LNCaP clone FGC (cell line): ENCODE results near the gene TTC22.

Source experiments
- DNase-seq: peaks from one replicate; pipeline ENCODE4 v3.0.0-alpha.2; 2011; ENCODE audit warnings: low read depth
- H3K4me3 ChIP-seq: 2 replicates; pipeline ENCODE4 v1.5.1; 2011; ENCODE audit warnings: mild to moderate bottlenecking, low read depth, low read length, control low read depth
- CTCF ChIP-seq: IDR thresholded peaks from 2 replicates; pipeline ENCODE4 v1.5.1; 2012; ENCODE audit warnings: mild to moderate bottlenecking; ENCODE audit not compliant: control insufficient read depth, insufficient read depth; ENCODE audit errors: extremely low read depth

TTC22 gene

GRCh38 chr1:54816951-54817350, 15.8 kb upstream of the TTC22 start:
- no peak for TF ChIP-seq CTCF
- no peak for DNase-seq
- no peak overlapping the region for H3K4me3 ChIP-seq

GRCh38 chr1:54816130-54816529, 15.0 kb upstream of the TTC22 start:
- no peak for DNase-seq
- H3K4me3 ChIP-seq = no peak overlapping the region
- no peak for TF ChIP-seq CTCF

GRCh38 chr1:54815086-54815876, 14.2 kb upstream of the TTC22 start:
- TF ChIP-seq CTCF = no peak
- no peak overlapping the region for H3K4me3 ChIP-seq
- DNase-seq = no peak

GRCh38 chr1:54814571-54814970, 13.4 kb upstream of the TTC22 start:
- no peak for DNase-seq
- H3K4me3 ChIP-seq = no peak overlapping the region
- TF ChIP-seq CTCF = no peak

- no peak for TF ChIP-seq CTCF
- no peak overlapping the region for H3K4me3 ChIP-seq
- no peak for DNase-seq
Observed at GRCh38 chr1:54814126-54814498, 13.0 kb upstream of the TTC22 start.

GRCh38 chr1:54813485-54814125, 12.5 kb upstream of the TTC22 start:
- no peak for DNase-seq
- H3K4me3 ChIP-seq = no peak overlapping the region
- TF ChIP-seq CTCF = no peak
